Mononuclear cell (primary cell): ENCODE data around the gene SDK1. TPM values are rescaled to one million over a fixed set of nuclear protein-coding genes. Genes with fewer than 3 reads are reported as not detected.

Source experiments
- H3K27me3 ChIP-seq: 2 replicates; pipeline ENCODE4 v1.6.0; 2011; ENCODE audit warnings: low read length, control low read depth; ENCODE audit not compliant: insufficient read depth
- H3K4me1 ChIP-seq: 2 replicates; pipeline ENCODE4 v1.5.1; 2011; ENCODE audit warnings: mild to moderate bottlenecking, low read length, control low read depth; ENCODE audit not compliant: insufficient read depth
- H3K4me3 ChIP-seq: 2 replicates; pipeline ENCODE4 v1.5.1; 2011; ENCODE audit warnings: mild to moderate bottlenecking, low read length, moderate library complexity
- H3K9me3 ChIP-seq: 2 replicates; pipeline ENCODE4 v1.5.1; 2011; ENCODE audit warnings: low read depth, mild to moderate bottlenecking, control low read depth, low read length
- total RNA-seq: library from RNA; depleted of rRNA; stranded (reverse); fragments of >200 nt; gene quantifications from one replicate; pipeline ENCODE4 v1.2.3, GENCODE V29; 2012

The SDK1 gene
- total RNA-seq, 1 donor, result 0.31 TPM

- peaks cover 23% of the 10 kb centered on the region for H3K9me3 ChIP-seq
- H3K4me3 ChIP-seq, result no peak overlapping the region
- peaks cover 17% of the 10 kb centered on the region for H3K27me3 ChIP-seq
- no peaks in the 10 kb centered on the region for H3K4me1 ChIP-seq
These were observed 96.3 kb downstream of the SDK1 start for GRCh38 chr7:3397324-3397723.

DNA sequence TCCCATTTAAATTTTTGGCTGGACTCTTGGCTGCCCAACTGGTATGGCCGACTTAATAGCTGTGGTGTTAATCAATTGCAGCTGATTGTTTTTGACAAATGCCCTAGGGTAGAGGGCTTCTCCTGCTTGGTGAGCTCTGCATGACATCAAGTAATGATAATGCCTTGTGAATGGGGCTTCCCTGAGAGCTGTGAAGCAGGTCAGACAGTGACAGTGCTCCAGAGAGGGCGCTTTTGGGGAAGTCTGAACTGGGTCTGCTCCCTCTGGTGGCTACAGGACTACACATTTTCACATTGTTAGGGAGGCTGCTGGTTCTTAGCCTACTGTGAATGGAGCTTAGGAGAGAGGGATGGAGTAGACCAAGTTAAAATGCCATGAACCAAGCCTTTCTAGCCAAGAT is 98.8 kb downstream of the SDK1 start:
- peaks cover 18% of the 10 kb centered on the region for H3K9me3 ChIP-seq
- H3K27me3 ChIP-seq, result peaks cover 17% of the 10 kb centered on the region
- no peak overlapping the region for H3K4me3 ChIP-seq
- H3K4me1 ChIP-seq, result no peaks in the 10 kb centered on the region

DNA sequence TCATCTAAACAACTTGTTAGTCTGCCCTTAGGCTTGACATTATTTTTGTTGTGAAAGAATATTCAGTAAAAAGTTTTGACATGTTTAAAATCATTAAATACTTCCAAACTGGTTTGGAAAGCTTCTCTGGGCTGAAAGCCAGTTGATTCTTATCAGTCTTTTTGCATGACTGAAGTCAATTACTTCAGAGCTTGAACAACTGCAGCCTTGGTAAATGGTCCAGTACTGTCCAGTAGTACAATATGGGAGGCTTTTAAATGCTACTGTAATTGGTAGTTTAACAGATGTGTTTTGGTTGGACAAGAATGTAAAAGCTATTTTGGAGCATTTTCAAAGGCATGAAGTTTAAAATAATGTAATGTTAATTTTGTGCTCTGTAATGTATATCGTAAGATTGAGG is 103.4 kb downstream of the SDK1 start:
- no peak overlapping the region for H3K4me3 ChIP-seq
- H3K4me1 ChIP-seq, result no peaks in the 10 kb centered on the region
- H3K27me3 ChIP-seq, result peaks cover 9% of the 10 kb centered on the region
- no peaks in the 10 kb centered on the region for H3K9me3 ChIP-seq

DNA sequence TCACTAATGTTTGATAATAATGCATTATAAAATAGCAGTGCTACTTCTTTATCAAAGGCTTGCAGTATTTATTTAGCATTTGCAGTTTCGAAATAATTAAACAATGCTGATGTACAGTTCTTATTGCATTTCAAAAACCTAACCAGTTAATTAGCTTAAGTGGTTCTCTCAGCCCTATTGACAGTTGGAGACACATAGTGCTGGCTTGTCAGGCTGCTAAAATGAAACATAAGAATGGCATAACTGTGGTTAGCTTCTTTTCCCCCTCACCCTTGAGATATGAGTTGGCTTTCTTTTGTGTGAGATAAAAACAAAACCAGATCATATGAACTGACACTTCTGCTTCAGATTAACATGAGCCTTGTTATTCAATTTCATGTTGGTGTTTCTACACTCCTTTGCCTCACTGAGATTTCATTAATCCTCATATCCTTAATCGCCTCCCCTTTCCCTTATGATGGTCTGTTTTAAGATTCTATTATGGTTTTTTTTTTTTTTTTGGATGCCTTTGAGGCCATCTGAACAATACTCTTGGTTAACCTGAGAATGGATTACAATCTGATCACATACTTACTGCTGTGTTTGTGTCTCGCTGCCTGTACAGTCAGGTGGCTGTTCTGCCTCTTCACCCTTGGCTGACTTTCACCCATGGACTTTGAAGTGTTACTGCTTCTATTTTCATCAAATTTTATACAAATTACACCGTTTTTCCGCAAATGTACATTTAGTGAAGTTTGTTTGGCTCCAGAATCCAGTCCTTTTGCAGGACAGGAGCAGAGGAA is 108.0 kb downstream of the SDK1 start:
- no peaks in the 10 kb centered on the region for H3K9me3 ChIP-seq
- no peak overlapping the region for H3K4me3 ChIP-seq
- H3K27me3 ChIP-seq, result peaks cover 4% of the 10 kb centered on the region
- no peaks in the 10 kb centered on the region for H3K4me1 ChIP-seq

DNA sequence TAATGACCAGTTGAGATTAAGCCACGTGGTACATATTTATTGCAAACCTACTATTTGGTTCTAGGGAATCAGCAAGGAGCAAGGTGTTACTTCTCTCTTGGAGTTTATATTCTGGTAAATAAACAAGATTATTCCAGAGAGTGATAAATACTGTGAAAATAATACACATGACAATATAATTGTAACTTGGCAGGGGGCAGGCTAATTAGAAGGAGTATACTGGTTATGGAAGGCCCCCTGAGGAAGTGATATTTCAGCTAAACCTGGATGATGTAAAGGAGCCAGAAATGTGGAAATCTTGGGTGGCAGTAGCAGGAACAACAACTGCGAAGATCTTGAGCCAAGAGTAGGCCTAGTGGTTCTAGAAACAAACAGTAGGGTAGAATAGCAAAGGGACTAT is 111.8 kb downstream of the SDK1 start:
- H3K4me3 ChIP-seq, result no peak overlapping the region
- H3K9me3 ChIP-seq, result no peaks in the 10 kb centered on the region
- H3K4me1 ChIP-seq, result no peaks in the 10 kb centered on the region
- H3K27me3 ChIP-seq, result peaks cover 4% of the 10 kb centered on the region

GRCh38 chr7:3415861-3416312 is 114.8 kb downstream of the SDK1 start:
- H3K27me3 ChIP-seq, result no peaks in the 10 kb centered on the region
- H3K4me1 ChIP-seq, result no peaks in the 10 kb centered on the region
- no peaks in the 10 kb centered on the region for H3K9me3 ChIP-seq
- H3K4me3 ChIP-seq, result no peak overlapping the region

DNA sequence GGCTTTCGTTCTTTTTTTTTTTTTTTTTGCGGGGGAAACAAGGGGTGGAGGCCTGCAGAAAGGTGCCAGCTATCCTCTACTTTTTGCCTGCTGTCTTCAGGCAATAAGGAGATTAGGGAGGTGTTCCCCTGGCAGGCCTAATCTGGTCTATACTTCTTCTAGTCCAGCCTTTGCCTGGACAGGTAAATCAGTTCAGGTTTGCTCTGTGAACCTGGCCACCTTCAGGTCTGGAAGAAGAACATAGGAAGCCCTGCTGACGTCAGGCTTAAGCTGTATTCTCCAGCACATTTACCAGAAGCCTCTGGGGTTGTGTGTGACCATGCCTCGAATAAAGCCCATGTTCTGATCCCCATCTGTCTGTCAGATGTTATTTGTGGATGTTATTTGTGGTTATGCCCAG is 115.4 kb downstream of the SDK1 start:
- no peaks in the 10 kb centered on the region for H3K9me3 ChIP-seq
- H3K4me1 ChIP-seq, result no peaks in the 10 kb centered on the region
- H3K4me3 ChIP-seq, result no peak overlapping the region
- H3K27me3 ChIP-seq, result no peaks in the 10 kb centered on the region

GRCh38 chr7:3425087-3425486 is 124.0 kb downstream of the SDK1 start:
- Histone ChIP-seq H3K4me3 (no peak overlapping the region), H3K9me3 (no peaks in the 10 kb centered on the region), H3K4me1 (no peaks in the 10 kb centered on the region), H3K27me3 (no peaks in the 10 kb centered on the region)

DNA sequence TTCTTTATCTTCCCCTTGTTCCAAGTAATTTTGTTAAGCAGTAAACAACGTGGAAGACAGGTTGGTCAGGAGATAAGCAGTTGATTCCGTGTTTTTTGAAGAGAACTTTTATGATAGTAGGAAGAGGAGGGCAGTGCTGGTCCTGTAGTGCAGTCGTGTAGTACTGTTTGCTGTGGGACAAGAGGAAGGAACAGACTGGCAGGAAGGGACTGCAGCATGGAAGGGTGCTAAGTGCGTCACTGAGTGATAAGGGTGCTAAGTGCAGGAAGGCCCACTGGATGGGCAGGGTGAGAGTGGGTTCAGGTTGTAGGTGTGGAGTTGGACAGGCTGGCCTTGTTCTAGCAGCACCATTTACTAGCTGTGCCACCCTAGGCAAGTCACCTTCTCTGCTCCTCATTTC is 125.0 kb downstream of the SDK1 start:
- Histone ChIP-seq H3K27me3 (no peaks in the 10 kb centered on the region), H3K9me3 (no peaks in the 10 kb centered on the region), H3K4me1 (no peaks in the 10 kb centered on the region), H3K4me3 (no peak overlapping the region)

DNA sequence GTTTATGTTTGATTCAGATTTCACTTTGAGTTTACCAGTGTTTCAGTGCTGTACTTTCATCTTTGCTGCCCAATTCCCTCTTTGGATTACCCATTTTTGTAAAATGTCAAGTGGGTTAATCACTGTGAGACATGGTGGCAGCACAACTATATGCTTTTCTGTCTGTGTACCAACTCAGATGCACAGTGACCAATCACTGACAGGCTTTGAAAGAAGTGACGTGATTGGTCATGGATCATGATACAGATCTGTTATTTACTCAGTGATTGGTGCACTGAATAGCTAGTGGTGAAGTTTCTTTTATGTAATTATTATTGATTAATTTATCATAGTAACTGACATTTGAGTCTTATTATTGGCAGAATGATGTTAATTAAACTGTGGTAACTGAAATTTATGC is 126.9 kb downstream of the SDK1 start:
- Histone ChIP-seq H3K4me1 (no peaks in the 10 kb centered on the region), H3K27me3 (no peaks in the 10 kb centered on the region), H3K4me3 (no peak overlapping the region)

GRCh38 chr7:3429981-3430380 is 128.9 kb downstream of the SDK1 start:
- Histone ChIP-seq H3K4me3 (no peak overlapping the region), H3K9me3 (no peaks in the 10 kb centered on the region), H3K27me3 (no peaks in the 10 kb centered on the region), H3K4me1 (no peaks in the 10 kb centered on the region)

More for the DNA sequence above, 126.9 kb downstream of the SDK1 start:
- H3K9me3 ChIP-seq, result no peaks in the 10 kb centered on the region

GRCh38 chr7:3430588-3430987 is 129.5 kb downstream of the SDK1 start:
- H3K9me3 ChIP-seq, result no peaks in the 10 kb centered on the region
- H3K4me1 ChIP-seq, result no peaks in the 10 kb centered on the region
- no peaks in the 10 kb centered on the region for H3K27me3 ChIP-seq
- no peak overlapping the region for H3K4me3 ChIP-seq

- Histone ChIP-seq H3K9me3 (no peaks in the 10 kb centered on the region), H3K4me1 (no peaks in the 10 kb centered on the region), H3K4me3 (no peak overlapping the region), H3K27me3 (no peaks in the 10 kb centered on the region)
These were observed 130.3 kb downstream of the SDK1 start for GRCh38 chr7:3431306-3431705.

- no peaks in the 10 kb centered on the region for H3K27me3 ChIP-seq
- H3K4me1 ChIP-seq, result no peaks in the 10 kb centered on the region
- H3K4me3 ChIP-seq, result no peak overlapping the region
- H3K9me3 ChIP-seq, result no peaks in the 10 kb centered on the region
These were observed 131.9 kb downstream of the SDK1 start for GRCh38 chr7:3432911-3433310.

DNA sequence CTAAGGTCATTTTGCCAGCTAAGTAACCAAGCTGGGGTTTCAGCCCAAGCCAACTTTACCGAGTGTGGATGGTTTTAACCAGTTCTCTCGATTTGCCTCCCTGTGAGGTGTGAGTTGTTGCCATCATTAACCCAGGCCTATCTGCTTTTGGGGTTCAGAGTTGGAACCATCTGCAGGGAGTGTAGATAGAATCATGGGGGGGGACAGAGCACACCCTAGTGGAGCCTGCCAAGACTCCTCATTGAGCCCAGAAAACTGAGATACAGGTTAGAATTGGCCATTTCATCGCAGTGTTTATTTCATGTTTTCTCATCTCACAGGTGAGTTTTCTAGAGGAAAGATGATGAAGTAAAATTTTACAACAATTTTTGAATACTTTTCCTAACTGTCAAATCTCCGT is 133.6 kb downstream of the SDK1 start:
- Histone ChIP-seq H3K9me3 (no peaks in the 10 kb centered on the region), H3K27me3 (no peaks in the 10 kb centered on the region), H3K4me3 (no peak overlapping the region)

DNA sequence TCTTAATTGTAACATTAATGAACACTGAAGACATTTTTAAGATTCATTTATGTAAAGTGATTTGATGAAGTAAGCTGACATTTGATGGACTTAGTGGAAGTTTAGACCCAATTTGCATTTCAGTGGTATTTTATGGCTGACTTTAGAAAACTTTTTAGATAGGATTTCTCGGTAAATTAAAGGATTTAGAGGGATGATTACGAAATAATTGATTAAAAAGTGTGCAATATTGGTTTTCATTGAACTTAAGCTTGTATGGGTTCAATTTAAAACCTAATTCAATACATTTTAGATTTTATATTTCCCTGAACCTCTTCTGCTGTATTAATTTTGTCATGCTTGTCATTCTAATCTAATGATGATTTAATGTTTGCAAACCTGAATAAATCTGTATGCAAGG is 135.1 kb downstream of the SDK1 start:
- no peaks in the 10 kb centered on the region for H3K27me3 ChIP-seq
- no peaks in the 10 kb centered on the region for H3K9me3 ChIP-seq
- no peak overlapping the region for H3K4me3 ChIP-seq
- no peaks in the 10 kb centered on the region for H3K4me1 ChIP-seq

More for the DNA sequence above, 133.6 kb downstream of the SDK1 start:
- H3K4me1 ChIP-seq, result no peaks in the 10 kb centered on the region
